ENCODE results near the gene NTM.

NTM gene

GRCh38 chr11:131917634-131918384 is 547.4 kb downstream of the NTM start:
- no peak for DNase-seq (ENCODE audit: low read depth)

- DNase-seq (ENCODE audit: low read depth), result no peak
Measured at GRCh38 chr11:131918663-131919062, 548.2 kb downstream of the NTM start.

- no peak for DNase-seq (ENCODE audit: low read depth)
Measured at GRCh38 chr11:131922220-131922619, 551.8 kb downstream of the NTM start.

- no peak for DNase-seq (ENCODE audit: low read depth)
Measured at GRCh38 chr11:131923309-131923708, 552.9 kb downstream of the NTM start.

GRCh38 chr11:131924001-131924400 is 553.6 kb downstream of the NTM start:
- no peak for DNase-seq (ENCODE audit: low read depth)

- no peak for DNase-seq (ENCODE audit: low read depth)
Measured at GRCh38 chr11:131924457-131925201, 554.2 kb downstream of the NTM start.

- DNase-seq (ENCODE audit: low read depth), result no peak
Measured at GRCh38 chr11:131925829-131926228, 555.4 kb downstream of the NTM start.

GRCh38 chr11:131928992-131929391 is 558.6 kb downstream of the NTM start:
- no peak for DNase-seq (ENCODE audit: low read depth)

- no peak for DNase-seq (ENCODE audit: low read depth)
Measured at GRCh38 chr11:131932584-131933325, 562.3 kb downstream of the NTM start.

- DNase-seq (ENCODE audit: low read depth), result no peak
Measured at GRCh38 chr11:131934006-131934405, 563.6 kb downstream of the NTM start.

GRCh38 chr11:131938351-131938751 is 567.9 kb downstream of the NTM start:
- DNase-seq (ENCODE audit: low read depth), result no peak

GRCh38 chr11:131940126-131940525 is 569.7 kb downstream of the NTM start:
- DNase-seq (ENCODE audit: low read depth), result no peak

GRCh38 chr11:131942878-131943277 is 572.5 kb downstream of the NTM start:
- DNase-seq (ENCODE audit: low read depth), result no peak

- DNase-seq (ENCODE audit: low read depth), result no peak
Measured at GRCh38 chr11:131943295-131943694, 572.9 kb downstream of the NTM start.

GRCh38 chr11:131944736-131945135 is 574.3 kb downstream of the NTM start:
- DNase-seq (ENCODE audit: low read depth), result peak; percentile 10

- DNase-seq (ENCODE audit: low read depth), result no peak
Measured at GRCh38 chr11:131945706-131946105, 575.3 kb downstream of the NTM start.

- DNase-seq (ENCODE audit: low read depth), result no peak
Measured at GRCh38 chr11:131947511-131947910, 577.1 kb downstream of the NTM start.

- DNase-seq (ENCODE audit: low read depth), result no peak
Measured at GRCh38 chr11:131951121-131951520, 580.7 kb downstream of the NTM start.

- DNase-seq (ENCODE audit: low read depth), result no peak
Measured at GRCh38 chr11:131954146-131954545, 583.7 kb downstream of the NTM start.

GRCh38 chr11:131955904-131956303 is 585.5 kb downstream of the NTM start:
- no peak for DNase-seq (ENCODE audit: low read depth)

- DNase-seq (ENCODE audit: low read depth), result no peak
Measured at GRCh38 chr11:131957201-131957600, 586.8 kb downstream of the NTM start.

GRCh38 chr11:131957875-131958274 is 587.5 kb downstream of the NTM start:
- DNase-seq (ENCODE audit: low read depth), result no peak

- DNase-seq (ENCODE audit: low read depth), result no peak
Measured at GRCh38 chr11:131962818-131963217, 592.4 kb downstream of the NTM start.

Data from GM04504 (cell line).